Fibroblast of skin of right biceps (primary cell): ENCODE data around the gene TRH.
"Not testable (repeated sequence)": the region's sequence is repeated elsewhere in the genome, so short reads cannot be mapped to it uniquely, and the experiment has no call there.

Experiments used
- DNase-seq: peaks from one replicate; pipeline ENCODE4 v3.0.0-alpha.2; 2013

TRH gene

DNA sequence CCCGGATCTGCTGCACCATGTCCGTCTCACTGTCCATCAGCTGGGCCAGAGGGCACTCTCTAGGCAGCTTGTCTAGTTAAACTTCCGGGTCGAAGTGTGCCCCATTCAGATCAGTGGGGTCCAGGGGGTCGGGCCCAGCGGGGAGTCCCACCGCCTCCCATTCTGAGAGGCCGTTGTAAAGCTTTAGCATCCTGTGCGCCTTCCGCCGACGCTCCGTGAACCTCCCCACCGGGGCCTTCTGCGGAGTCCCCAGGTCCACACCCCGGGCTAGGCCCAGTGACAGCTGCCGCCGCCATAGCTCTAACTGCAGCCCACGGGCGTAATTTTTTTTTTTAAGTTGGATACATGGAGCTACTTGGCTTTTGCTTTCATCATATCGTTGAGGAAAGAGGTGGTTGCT, 38.7 kb downstream of the TRH start:
- DNase-seq, result not testable (repeated sequence)

DNA sequence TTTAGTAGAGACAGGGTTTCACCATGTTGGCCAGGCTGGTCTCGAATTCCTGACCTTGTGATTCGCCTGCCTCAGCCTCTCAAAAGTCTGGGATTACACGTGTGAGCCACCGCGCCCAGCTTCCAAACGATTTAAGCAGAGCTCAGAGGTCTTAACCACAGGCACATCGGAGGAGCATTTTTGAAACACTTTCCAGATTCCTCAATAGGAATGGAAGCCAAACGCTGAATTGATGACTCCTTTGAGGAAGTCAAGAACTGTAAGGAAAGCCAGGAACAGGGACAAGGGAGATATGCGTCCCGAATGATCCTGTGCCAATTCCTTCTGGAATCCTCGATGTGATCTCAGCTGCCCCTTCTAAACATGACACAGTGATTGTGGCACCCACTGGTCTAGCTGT, 40.0 kb downstream of the TRH start:
- DNase-seq, result peak; percentile 83

DNA sequence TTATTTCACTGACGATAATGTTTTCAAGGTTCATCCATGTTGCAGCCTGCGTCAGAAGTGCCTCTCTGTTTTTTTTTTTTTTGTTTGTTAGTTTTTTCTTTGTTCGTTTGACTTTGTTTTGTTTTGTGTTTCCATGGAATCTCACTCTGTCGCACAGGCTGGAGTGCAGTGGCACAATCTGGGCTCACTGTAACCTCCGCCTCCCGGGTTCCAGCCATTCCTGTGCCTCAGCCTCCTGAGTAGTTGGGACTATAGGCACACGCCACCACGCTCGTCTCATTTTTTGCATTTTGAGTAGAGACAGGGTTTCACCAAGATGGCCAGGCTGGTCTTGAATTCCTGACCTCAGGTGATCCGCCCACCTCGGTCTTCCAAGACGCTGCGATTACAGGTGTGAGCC, 43.1 kb downstream of the TRH start:
- DNase-seq, result not testable (repeated sequence)

DNA sequence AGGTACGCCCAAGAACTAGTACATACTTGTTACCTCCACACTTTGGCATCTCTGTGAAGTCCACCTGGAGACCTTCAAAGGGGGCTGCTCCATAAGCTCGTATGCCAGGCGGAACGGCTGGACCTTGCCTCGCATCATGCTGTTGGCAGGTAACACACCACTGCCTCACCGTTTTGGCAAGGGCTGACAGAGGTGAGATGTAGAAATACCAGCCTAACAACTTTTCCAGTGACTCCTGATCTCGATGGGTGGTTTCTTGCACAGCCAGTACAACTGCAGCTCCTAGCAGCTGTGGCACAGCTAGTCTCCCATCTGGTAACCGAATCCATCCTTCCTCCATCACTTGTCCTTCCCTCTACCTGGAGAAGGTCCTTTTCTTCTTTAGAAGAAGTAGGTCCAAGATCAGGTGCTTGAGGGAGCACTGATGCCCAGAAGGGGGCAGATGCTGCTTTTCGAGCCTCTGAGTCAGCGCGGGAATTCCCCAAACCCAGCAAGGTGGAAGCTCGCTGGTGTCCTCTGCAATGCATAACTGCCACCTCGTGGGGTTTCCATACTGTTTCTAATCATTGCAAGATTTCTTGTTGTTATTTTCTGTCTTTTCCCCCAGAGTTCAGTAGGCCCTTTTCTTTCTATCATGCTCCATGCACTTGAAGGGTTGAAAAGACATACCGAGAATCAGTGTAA, 51.8 kb downstream of the TRH start:
- DNase-seq, result not testable (repeated sequence)

DNA sequence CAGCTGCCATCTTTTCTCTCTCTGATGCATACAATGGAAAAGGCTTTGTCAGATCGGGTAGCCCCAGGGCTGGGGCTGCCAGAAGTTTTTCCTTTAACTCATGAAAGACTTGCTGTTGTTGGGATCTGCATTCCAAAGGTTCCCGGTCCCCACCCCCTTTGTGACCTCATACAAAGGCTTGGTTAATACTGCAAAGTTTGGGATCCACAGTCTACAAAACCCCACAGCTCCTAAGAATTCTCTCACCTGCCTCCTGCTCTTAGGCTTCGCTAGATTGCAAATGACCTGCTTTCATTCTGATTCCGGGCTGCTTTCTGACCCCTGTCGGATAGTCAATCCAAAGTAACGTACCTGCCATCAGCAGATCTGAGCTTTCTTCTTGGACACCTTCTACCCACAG, 52.9 kb downstream of the TRH start:
- DNase-seq, result not testable (repeated sequence)
